DOHH2 (cell line): Measurements from ENCODE around the gene CAMK2D.

Experiments used
- H3F3A ChIP-seq: fragments of 200-600 bp; sonication (generic), shearing (Covaris generic); 2 replicates; pipeline ENCODE4 v1.6.0; 2016; ENCODE audit warnings: antibody characterized with exemption, mild to moderate bottlenecking; ENCODE audit not compliant: control insufficient read depth, insufficient read depth
- H3K27ac ChIP-seq: fragments of 200-600 bp; sonication (generic); 2 replicates; pipeline ENCODE4 v1.5.1; 2014; ENCODE audit warnings: low read depth, mild to moderate bottlenecking, low read length, moderate library complexity
- H3K27me3 ChIP-seq: fragments of 200-600 bp; sonication (generic); 2 replicates; pipeline ENCODE4 v1.6.1; 2014; ENCODE audit warnings: mild to moderate bottlenecking, low read length, mixed read lengths; ENCODE audit not compliant: control insufficient read depth
- H3K36me3 ChIP-seq: fragments of 200-600 bp; sonication (generic); 2 replicates; pipeline ENCODE4 v1.6.1; 2014; ENCODE audit warnings: mild to moderate bottlenecking, low read length, moderate library complexity, mixed read lengths; ENCODE audit not compliant: control insufficient read depth
- H3K4me1 ChIP-seq: fragments of 200-600 bp; sonication (generic); 2 replicates; pipeline ENCODE4 v1.6.1; 2014; ENCODE audit warnings: mild to moderate bottlenecking, low read length, mixed read lengths; ENCODE audit not compliant: control insufficient read depth
- H3K4me2 ChIP-seq: fragments of 200-600 bp; sonication (generic); 2 replicates; pipeline ENCODE4 v1.6.0; 2014; ENCODE audit warnings: mild to moderate bottlenecking, low read length, moderate library complexity
- H3K4me3 ChIP-seq: fragments of 200-600 bp; sonication (generic); 2 replicates; pipeline ENCODE4 v1.5.1; 2014; ENCODE audit warnings: mild to moderate bottlenecking, low read length, mixed read lengths
- H3K79me2 ChIP-seq: fragments of 200-600 bp; sonication (generic); 2 replicates; pipeline ENCODE4 v1.6.1; 2014; ENCODE audit warnings: mild to moderate bottlenecking, low read length, mixed read lengths; ENCODE audit not compliant: control insufficient read depth
- H3K9me2 ChIP-seq: fragments of 200-600 bp; sonication (generic); replicated peaks from 2 replicates; pipeline ENCODE4 v1.6.1; 2014; ENCODE audit warnings: mild to moderate bottlenecking, low read length, mixed read lengths; ENCODE audit not compliant: control insufficient read depth
- H3K9me3 ChIP-seq: fragments of 200-600 bp; sonication (generic); 2 replicates; pipeline ENCODE4 v1.6.1; 2014; ENCODE audit warnings: antibody characterized with exemption, low read length, mixed read lengths; ENCODE audit not compliant: control insufficient read depth, insufficient read depth
- H4K20me1 ChIP-seq: fragments of 200-600 bp; sonication (generic); 2 replicates; pipeline ENCODE4 v1.6.0; 2014; ENCODE audit warnings: low read depth, mild to moderate bottlenecking, antibody characterized with exemption, low read length, moderate library complexity; ENCODE audit not compliant: control insufficient read depth, insufficient read depth
- EZH2phosphoT487 ChIP-seq: fragments of 200-600 bp; sonication (generic); IDR thresholded peaks from 2 replicates; pipeline ENCODE4 v1.6.1; 2017; ENCODE audit warnings: borderline replicate concordance, mild to moderate bottlenecking, antibody characterized with exemption, low read length, moderate library complexity, mixed read lengths
- TF ChIP-seq, protein P1 (sequence below): fragments of 200-600 bp; sonication (generic); IDR thresholded peaks from one replicate; pipeline ENCODE4 v1.5.1; 2014; ENCODE audit warnings: antibody characterized with exemption, mild to moderate bottlenecking, low read depth, low read length; ENCODE audit not compliant: poor library complexity, severe bottlenecking

Gene CAMK2D

DNA sequence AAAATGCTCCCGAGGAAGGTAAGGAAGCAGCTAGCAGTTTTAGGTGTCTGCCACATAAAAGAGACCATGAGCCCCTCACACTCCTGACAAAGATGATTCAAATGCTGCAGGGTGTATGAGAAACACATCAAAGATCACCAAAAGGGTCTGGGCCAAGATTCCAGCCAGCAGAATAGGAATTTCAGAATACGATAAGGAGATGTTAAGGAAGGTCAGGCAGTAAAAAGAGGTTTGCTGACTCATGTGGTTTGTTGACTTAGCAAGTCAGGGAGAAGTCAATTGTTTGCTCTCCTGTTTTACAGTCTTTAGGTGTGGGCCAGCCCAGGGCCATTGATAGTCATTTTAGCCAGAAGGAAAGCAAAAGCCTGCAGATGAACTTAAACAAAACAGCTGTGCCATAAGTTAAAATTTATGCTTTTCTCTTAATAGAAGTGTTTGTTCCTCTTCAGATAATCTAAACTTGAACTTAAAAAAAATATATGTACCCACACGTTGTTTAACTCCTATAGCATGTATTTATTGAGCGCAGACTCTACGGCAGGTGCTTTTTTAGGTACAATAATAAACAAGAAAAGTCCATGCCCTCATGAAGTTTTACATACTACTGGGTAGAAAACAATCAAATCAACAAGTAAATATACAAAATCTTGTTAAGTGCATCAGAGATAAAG, 115.6 kb downstream of the CAMK2D start:
- Histone ChIP-seq H3K4me3 (no peak overlapping the region), H3K36me3 (peaks cover 57% of the 10 kb centered on the region), H3K27ac (peak overlapping the region; percentile 34), H3K9me3 (no peaks in the 10 kb centered on the region), H3K79me2 (peaks cover 78% of the 10 kb centered on the region), H3F3A (peaks cover 43% of the 10 kb centered on the region), H4K20me1 (no peaks in the 10 kb centered on the region), H3K4me2 (peak overlapping the region; percentile 23), H3K9me2 (no peaks in the 10 kb centered on the region), H3K4me1 (peaks cover 83% of the 10 kb centered on the region), H3K27me3 (no peaks in the 10 kb centered on the region)
- TF ChIP-seq, protein P1, sequence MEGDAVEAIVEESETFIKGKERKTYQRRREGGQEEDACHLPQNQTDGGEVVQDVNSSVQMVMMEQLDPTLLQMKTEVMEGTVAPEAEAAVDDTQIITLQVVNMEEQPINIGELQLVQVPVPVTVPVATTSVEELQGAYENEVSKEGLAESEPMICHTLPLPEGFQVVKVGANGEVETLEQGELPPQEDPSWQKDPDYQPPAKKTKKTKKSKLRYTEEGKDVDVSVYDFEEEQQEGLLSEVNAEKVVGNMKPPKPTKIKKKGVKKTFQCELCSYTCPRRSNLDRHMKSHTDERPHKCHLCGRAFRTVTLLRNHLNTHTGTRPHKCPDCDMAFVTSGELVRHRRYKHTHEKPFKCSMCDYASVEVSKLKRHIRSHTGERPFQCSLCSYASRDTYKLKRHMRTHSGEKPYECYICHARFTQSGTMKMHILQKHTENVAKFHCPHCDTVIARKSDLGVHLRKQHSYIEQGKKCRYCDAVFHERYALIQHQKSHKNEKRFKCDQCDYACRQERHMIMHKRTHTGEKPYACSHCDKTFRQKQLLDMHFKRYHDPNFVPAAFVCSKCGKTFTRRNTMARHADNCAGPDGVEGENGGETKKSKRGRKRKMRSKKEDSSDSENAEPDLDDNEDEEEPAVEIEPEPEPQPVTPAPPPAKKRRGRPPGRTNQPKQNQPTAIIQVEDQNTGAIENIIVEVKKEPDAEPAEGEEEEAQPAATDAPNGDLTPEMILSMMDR: no peak
- TF ChIP-seq EZH2phosphoT487: no peak

DNA sequence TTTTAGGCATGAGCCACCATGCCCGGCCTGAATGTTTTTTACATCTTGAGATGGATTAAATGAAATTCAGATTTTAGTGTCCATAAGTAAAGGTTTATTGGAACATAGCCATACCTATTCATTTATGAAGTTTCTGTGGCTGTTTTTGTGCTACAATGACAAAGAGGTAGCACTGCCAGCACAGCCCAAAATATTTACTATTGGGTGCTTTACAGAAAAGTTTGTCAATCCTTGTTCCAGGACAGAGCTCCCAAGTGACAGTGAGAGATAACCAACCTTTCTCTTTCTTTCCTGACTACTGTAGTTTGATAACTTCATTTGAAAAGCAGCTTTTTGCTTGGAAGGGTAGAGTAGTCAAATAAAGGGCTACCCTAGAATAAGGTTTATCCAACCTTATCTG, 116.2 kb downstream of the CAMK2D start:
- no peaks in the 10 kb centered on the region for H3K9me3 ChIP-seq
- peaks cover 89% of the 10 kb centered on the region for H3K4me1 ChIP-seq
- H3K27ac ChIP-seq: peak overlapping the region; percentile 34
- H3K4me3 ChIP-seq: no peak overlapping the region
- peak overlapping the region; percentile 16 for H3K4me2 ChIP-seq
- peaks cover 80% of the 10 kb centered on the region for H3K79me2 ChIP-seq
- H3K36me3 ChIP-seq: peaks cover 58% of the 10 kb centered on the region
- peaks cover 50% of the 10 kb centered on the region for H3F3A ChIP-seq
- H4K20me1 ChIP-seq: no peaks in the 10 kb centered on the region
- no peaks in the 10 kb centered on the region for H3K9me2 ChIP-seq
- TF ChIP-seq, protein P1: no peak
- TF ChIP-seq EZH2phosphoT487: no peak
- H3K27me3 ChIP-seq: no peaks in the 10 kb centered on the region

DNA sequence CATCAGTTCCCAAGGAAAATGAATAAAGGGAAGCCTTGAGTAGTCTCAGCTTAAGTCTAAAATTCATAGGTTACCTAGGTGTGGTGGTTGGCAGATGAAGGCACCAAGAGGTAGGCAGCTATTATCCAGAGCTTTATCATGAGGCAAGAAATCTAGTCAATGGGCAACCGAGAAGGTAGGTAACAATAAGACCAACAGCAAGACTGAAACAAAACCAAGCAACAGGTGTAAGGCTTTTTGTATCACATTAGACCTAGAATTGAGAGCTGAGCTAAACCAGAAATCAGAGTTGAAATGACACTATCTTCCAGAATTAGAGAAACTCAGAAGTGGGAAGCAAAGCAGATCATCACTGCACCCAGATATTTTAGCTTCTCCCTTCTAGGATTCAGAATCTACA, 117.1 kb downstream of the CAMK2D start:
- Histone ChIP-seq H3K27me3 (no peaks in the 10 kb centered on the region), H3K27ac (peak overlapping the region; percentile 97), H3F3A (peaks cover 57% of the 10 kb centered on the region), H3K9me3 (no peaks in the 10 kb centered on the region), H3K4me3 (no peak overlapping the region), H4K20me1 (no peaks in the 10 kb centered on the region), H3K4me2 (peak overlapping the region; percentile 92), H3K79me2 (peaks cover 86% of the 10 kb centered on the region), H3K4me1 (peaks cover 96% of the 10 kb centered on the region), H3K36me3 (peaks cover 60% of the 10 kb centered on the region), H3K9me2 (no peaks in the 10 kb centered on the region)
- TF ChIP-seq, protein P1: no peak
- TF ChIP-seq EZH2phosphoT487: no peak
